Fibroblast of lung (primary cell): Measurements from ENCODE around the gene CNN2. TPM values are rescaled to one million over a fixed set of nuclear protein-coding genes. Genes with fewer than 3 reads are reported as not detected.
A peak's percentile ranks its signal among the peaks of the same experiment; 100 is the strongest.

Experiments used
- DNase-seq, 2 donors: peaks; one replicate each; pipeline versions ENCODE4 v3.0.0 to v3.0.0-alpha.2; 2010; ENCODE audit warnings: low read depth in 2 of 2
- H2AFZ ChIP-seq: 2 replicates; pipeline ENCODE4 v1.5.1; 2012; ENCODE audit warnings: low read length, control low read depth, inconsistent platforms
- H3K27ac ChIP-seq: 2 replicates; pipeline ENCODE4 v1.5.1; 2011; ENCODE audit warnings: low read length, control low read depth; ENCODE audit not compliant: insufficient read depth
- H3K27me3 ChIP-seq: 2 replicates; pipeline ENCODE4 v1.5.1; 2011; ENCODE audit warnings: mild to moderate bottlenecking, low read length; ENCODE audit not compliant: control insufficient read depth, insufficient read depth
- H3K36me3 ChIP-seq: 2 replicates; pipeline ENCODE4 v1.5.1; 2011; ENCODE audit warnings: low read length; ENCODE audit not compliant: control insufficient read depth, insufficient read depth
- H3K4me1 ChIP-seq: 2 replicates; pipeline ENCODE4 v1.5.1; 2011; ENCODE audit warnings: low read length; ENCODE audit not compliant: control insufficient read depth, insufficient read depth; ENCODE audit errors: extremely low read depth
- H3K4me2 ChIP-seq: 2 replicates; pipeline ENCODE4 v1.5.1; 2011; ENCODE audit warnings: low read length, control low read depth; ENCODE audit not compliant: insufficient read depth; ENCODE audit errors: extremely low read depth
- H3K4me3 ChIP-seq, 4 experiments: fragments of 200-600 bp in 1 of 4; sonication (generic) in 1 of 4; replicated peaks in 1 of 4; 2 replicates each; pipeline ENCODE4 v1.5.1; 2011 to 2016; ENCODE audit warnings: low read length in 4 of 4, low read depth in 3 of 4, mild to moderate bottlenecking in 3 of 4, control low read depth in 2 of 4, inconsistent platforms in 1 of 4, mixed read lengths in 1 of 4; ENCODE audit not compliant: insufficient read depth in 1 of 4; ENCODE audit errors: control extremely low read depth in 1 of 4
- H3K79me2 ChIP-seq: 2 replicates; pipeline ENCODE4 v1.5.1; 2012; ENCODE audit warnings: mild to moderate bottlenecking, low read length, inconsistent platforms; ENCODE audit not compliant: control insufficient read depth, insufficient read depth
- H3K9ac ChIP-seq: 2 replicates; pipeline ENCODE4 v1.5.1; 2011; ENCODE audit warnings: mild to moderate bottlenecking, low read length, control low read depth; ENCODE audit not compliant: insufficient read depth
- H3K9me3 ChIP-seq: 2 replicates; pipeline ENCODE4 v1.5.1; 2012; ENCODE audit warnings: low read depth, low read length; ENCODE audit not compliant: control insufficient read depth, insufficient read depth
- H4K20me1 ChIP-seq: 2 replicates; pipeline ENCODE4 v1.5.1; 2011; ENCODE audit warnings: low read length; ENCODE audit not compliant: control insufficient read depth, insufficient read depth; ENCODE audit errors: extremely low read depth
- EZH2 ChIP-seq: IDR thresholded peaks from 2 replicates; pipeline ENCODE4 v1.5.1; 2012; ENCODE audit warnings: low read length, control low read depth, mild to moderate bottlenecking; ENCODE audit errors: missing control alignments
- polyA plus RNA-seq, 2 donors: library from polyadenylated mRNA; depleted of rRNA in 1 of 2; stranded (reverse) in 1 of 2; unstranded in 1 of 2; fragments of >200 nt; gene quantifications; 2 replicates each; pipeline ENCODE4 v1.2.1, GENCODE V29; 2011 to 2012; ENCODE audit warnings: missing spikeins in 1 of 2
- total RNA-seq: library from RNA; depleted of rRNA; stranded (reverse); fragments of >200 nt; gene quantifications from 2 replicates; pipeline ENCODE4 v1.2.1, GENCODE V29; 2014
- TF ChIP-seq, protein P1 (sequence below), 2 donors: IDR thresholded peaks in 1 of 2; conservative IDR thresholded peaks in 1 of 2; 1 replicate in 1 of 2; 2 replicates in 1 of 2; pipeline ENCODE4 v1.5.1; 2011 to 2012; ENCODE audit warnings: low read length in 2 of 2, control low read depth in 1 of 2, inconsistent platforms in 1 of 2, low read depth in 1 of 2, mild to moderate bottlenecking in 1 of 2

CNN2 gene
- total and polyA plus RNA-seq, 2 donors (not counting 1 experiment from before 2014, with no cell fraction given), result 194 to 473 TPM

DNA sequence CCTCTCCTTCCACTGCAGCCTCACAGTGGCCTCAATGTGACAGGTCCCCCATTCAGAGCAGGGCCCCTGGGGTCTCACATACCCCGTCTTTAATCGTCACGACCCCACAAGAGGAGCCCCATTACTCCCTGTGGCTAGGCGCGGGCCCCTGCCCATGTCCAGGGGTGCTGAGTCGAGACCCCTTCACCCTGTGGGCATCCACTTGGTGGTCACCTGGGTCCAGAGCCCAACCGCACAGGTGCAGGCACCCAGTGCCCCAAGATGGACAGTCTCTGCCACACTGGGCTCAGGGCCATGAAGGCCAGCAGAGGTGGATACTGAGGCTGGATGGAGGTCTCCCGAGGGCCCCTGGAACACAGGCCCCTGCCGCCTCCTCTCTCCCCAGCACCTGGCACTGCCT lies 8.5 kb upstream of the CNN2 start:
- H3K79me2 ChIP-seq, result peaks cover 81% of the 10 kb centered on the region
- no peak overlapping the region for H3K4me2 ChIP-seq
- H3K4me1 ChIP-seq, result peaks cover 20% of the 10 kb centered on the region
- H4K20me1 ChIP-seq, result peaks cover 1% of the 10 kb centered on the region
- H3K9me3 ChIP-seq, result no peaks in the 10 kb centered on the region
- peak overlapping the region; percentile 45 for H3K27ac ChIP-seq
- H2AFZ ChIP-seq, result no peak overlapping the region
- DNase-seq, result no peak
- H3K4me3 ChIP-seq, result no peak overlapping the region
- TF ChIP-seq, protein P1, sequence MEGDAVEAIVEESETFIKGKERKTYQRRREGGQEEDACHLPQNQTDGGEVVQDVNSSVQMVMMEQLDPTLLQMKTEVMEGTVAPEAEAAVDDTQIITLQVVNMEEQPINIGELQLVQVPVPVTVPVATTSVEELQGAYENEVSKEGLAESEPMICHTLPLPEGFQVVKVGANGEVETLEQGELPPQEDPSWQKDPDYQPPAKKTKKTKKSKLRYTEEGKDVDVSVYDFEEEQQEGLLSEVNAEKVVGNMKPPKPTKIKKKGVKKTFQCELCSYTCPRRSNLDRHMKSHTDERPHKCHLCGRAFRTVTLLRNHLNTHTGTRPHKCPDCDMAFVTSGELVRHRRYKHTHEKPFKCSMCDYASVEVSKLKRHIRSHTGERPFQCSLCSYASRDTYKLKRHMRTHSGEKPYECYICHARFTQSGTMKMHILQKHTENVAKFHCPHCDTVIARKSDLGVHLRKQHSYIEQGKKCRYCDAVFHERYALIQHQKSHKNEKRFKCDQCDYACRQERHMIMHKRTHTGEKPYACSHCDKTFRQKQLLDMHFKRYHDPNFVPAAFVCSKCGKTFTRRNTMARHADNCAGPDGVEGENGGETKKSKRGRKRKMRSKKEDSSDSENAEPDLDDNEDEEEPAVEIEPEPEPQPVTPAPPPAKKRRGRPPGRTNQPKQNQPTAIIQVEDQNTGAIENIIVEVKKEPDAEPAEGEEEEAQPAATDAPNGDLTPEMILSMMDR (conservative IDR thresholded peaks at IDR 0.05 in 1 of 2, IDR thresholded peaks at IDR 0.05 in 1 of 2; ENCODE audit: low read depth in 1 of 2, low read length in 2 of 2), result no peak
- TF ChIP-seq EZH2, result no peak
- peaks cover 14% of the 10 kb centered on the region for H3K36me3 ChIP-seq
- no peak overlapping the region for H3K9ac ChIP-seq
- no peaks in the 10 kb centered on the region for H3K27me3 ChIP-seq

DNA sequence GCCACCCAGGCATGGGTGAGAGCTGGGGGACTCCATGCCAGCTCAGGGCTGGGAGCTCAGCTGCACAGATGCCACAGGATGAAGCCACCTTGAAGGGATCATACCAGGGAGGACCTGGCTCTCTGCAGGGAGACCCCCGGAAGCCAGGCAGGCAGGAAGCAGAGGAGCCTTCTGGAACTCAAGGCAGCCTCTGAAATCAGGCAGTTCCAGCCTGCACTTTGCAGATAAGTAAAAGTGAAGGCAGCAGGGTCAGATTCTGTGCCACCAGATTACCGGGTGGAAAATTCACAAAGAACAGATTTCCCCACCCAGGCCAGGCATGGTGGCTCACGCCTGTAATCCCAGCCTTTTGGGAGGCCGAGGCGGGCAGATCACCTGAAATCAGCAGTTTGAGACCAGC lies 8.0 kb upstream of the CNN2 start:
- Histone ChIP-seq H3K79me2 (peaks cover 76% of the 10 kb centered on the region), H4K20me1 (peaks cover 1% of the 10 kb centered on the region), H3K36me3 (peaks cover 13% of the 10 kb centered on the region), H3K9ac (no peak overlapping the region), H2AFZ (no peak overlapping the region), H3K9me3 (no peaks in the 10 kb centered on the region), H3K27ac (no peak overlapping the region), H3K4me2 (peak overlapping the region; percentile 32), H3K4me3 (peak overlapping the region in 1 of 4 experiments; percentile 91), H3K4me1 (peaks cover 20% of the 10 kb centered on the region), H3K27me3 (no peaks in the 10 kb centered on the region)
- TF ChIP-seq, protein P1 (conservative IDR thresholded peaks at IDR 0.05 in 1 of 2, IDR thresholded peaks at IDR 0.05 in 1 of 2; ENCODE audit: low read depth in 1 of 2, low read length in 2 of 2), result no peak
- no peak for TF ChIP-seq EZH2
- DNase-seq, result no peak

DNA sequence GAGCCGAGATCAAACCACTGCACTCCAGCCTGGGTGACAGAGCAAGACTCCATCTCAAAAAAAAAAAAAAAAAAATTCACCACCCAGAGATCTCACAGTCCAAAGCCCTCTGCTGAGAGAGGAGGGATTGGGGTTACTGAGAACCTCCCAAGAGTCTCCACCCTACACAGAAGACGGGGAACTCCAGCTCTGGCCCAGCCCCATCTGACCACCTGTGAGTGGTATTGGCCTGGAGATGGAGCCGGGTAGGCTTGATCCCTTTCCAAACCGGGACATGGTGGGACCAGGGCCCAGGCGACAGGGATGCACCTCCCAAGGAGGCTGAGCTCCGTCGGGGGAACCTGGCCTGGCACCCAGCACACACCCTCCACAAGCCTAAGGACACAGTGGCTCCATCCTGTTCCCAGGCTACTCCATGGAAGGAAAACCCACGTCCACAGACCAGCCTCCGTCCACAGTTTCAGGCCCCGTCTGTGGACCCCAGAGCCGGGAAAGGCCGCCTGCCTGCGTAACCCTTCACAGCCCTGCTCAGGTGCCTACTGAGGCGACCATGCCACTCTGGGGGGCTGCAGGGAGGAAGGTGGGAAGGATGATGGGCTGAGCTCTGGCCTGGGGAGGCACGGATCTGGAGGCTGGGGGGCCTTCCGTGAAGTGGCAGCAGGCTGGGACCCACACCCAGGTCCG lies 7.3 kb upstream of the CNN2 start:
- peak overlapping the region; percentile 51 to 91 (median 82) for H3K4me3 ChIP-seq
- peaks cover 1% of the 10 kb centered on the region for H4K20me1 ChIP-seq
- H3K27ac ChIP-seq, result peak overlapping the region; percentile 17
- H3K9ac ChIP-seq, result peak overlapping the region; percentile 91
- H3K79me2 ChIP-seq, result peaks cover 69% of the 10 kb centered on the region
- DNase-seq, result no peak
- peaks cover 11% of the 10 kb centered on the region for H3K36me3 ChIP-seq
- no peak overlapping the region for H2AFZ ChIP-seq
- no peaks in the 10 kb centered on the region for H3K9me3 ChIP-seq
- H3K4me1 ChIP-seq, result peaks cover 20% of the 10 kb centered on the region
- TF ChIP-seq, protein P1 (conservative IDR thresholded peaks at IDR 0.05 in 1 of 2, IDR thresholded peaks at IDR 0.05 in 1 of 2; ENCODE audit: low read depth in 1 of 2, low read length in 2 of 2), result no peak
- TF ChIP-seq EZH2, result no peak
- no peaks in the 10 kb centered on the region for H3K27me3 ChIP-seq
- H3K4me2 ChIP-seq, result peak overlapping the region; percentile 84
